Activated CD8-positive, alpha-beta T cell treated with anti-CD3 and anti-CD28 coated beads for 36 hours (primary cell): Measurements from ENCODE around the gene CARM1. TPM values are rescaled to one million over a fixed set of nuclear protein-coding genes. Genes with fewer than 3 reads are reported as not detected.
A peak's percentile ranks its signal among the peaks of the same experiment; 100 is the strongest.
"Not testable (repeated sequence)": the region's sequence is repeated elsewhere in the genome, so short reads cannot be mapped to it uniquely, and the experiment has no call there.

Experiments used
- ATAC-seq: fragments of 200-7000 bp; cut with Tn5 transposase; one replicate; pipeline ENCODE4 v1.10.0; 2021; ENCODE audit warnings: mild to moderate bottlenecking, moderate library complexity
- CTCF ChIA-PET: fragments of 350-600 bp; sonication (Branson Sonifier 250); formaldehyde crosslinking; loops from one replicate; lab custom pipeline; 2021; ENCODE audit warnings: antibody characterized with exemption; lab: Charles Lee
- POLR2A ChIA-PET: fragments of 350-600 bp; sonication (Branson Sonifier 250); formaldehyde crosslinking; loops from one replicate; lab custom pipeline; 2021; ENCODE audit warnings: antibody characterized with exemption; lab: Charles Lee
- DNase-seq: peaks from one replicate; pipeline ENCODE4 v3.0.0-alpha.2; 2020
- H3K27ac Mint-ChIP-seq: one replicate; pipeline ENCODE4 v1.8.0; 2021; ENCODE audit warnings: mild to moderate bottlenecking, mixed read lengths
- H3K27me3 Mint-ChIP-seq: one replicate; pipeline ENCODE4 v1.8.0; 2021; ENCODE audit warnings: mixed read lengths
- H3K36me3 Mint-ChIP-seq: one replicate; pipeline ENCODE4 v1.8.0; 2021; ENCODE audit warnings: low read depth, mixed read lengths
- H3K4me1 Mint-ChIP-seq: one replicate; pipeline ENCODE4 v1.8.0; 2021; ENCODE audit warnings: low read depth, mixed read lengths
- H3K4me3 Mint-ChIP-seq: one replicate; pipeline ENCODE4 v1.8.0; 2021; ENCODE audit warnings: mild to moderate bottlenecking, moderate library complexity, mixed read lengths
- H3K9me3 Mint-ChIP-seq: one replicate; pipeline ENCODE4 v1.8.0; 2021; ENCODE audit warnings: mixed read lengths
- intact Hi-C: fragments of 100-400 bp; cut with micrococcal nuclease; formaldehyde crosslinking; loops from one replicate; pipeline ENCODE4 v1.10.0; 2022
- total RNA-seq, 2 experiments: library from RNA; stranded (reverse); gene quantifications; one replicate each; pipeline ENCODE4 v1.2.3, GENCODE V29; 2021
- TF ChIP-seq, protein P1 (sequence below): fragments of 200-600 bp; IDR thresholded peaks from one replicate; pipeline ENCODE4 v1.8.0; 2022; ENCODE audit warnings: antibody characterized with exemption, mild to moderate bottlenecking

CARM1 gene
- total RNA-seq, 2 experiments from 2014 or later, result 95.1 to 95.4 TPM

DNA sequence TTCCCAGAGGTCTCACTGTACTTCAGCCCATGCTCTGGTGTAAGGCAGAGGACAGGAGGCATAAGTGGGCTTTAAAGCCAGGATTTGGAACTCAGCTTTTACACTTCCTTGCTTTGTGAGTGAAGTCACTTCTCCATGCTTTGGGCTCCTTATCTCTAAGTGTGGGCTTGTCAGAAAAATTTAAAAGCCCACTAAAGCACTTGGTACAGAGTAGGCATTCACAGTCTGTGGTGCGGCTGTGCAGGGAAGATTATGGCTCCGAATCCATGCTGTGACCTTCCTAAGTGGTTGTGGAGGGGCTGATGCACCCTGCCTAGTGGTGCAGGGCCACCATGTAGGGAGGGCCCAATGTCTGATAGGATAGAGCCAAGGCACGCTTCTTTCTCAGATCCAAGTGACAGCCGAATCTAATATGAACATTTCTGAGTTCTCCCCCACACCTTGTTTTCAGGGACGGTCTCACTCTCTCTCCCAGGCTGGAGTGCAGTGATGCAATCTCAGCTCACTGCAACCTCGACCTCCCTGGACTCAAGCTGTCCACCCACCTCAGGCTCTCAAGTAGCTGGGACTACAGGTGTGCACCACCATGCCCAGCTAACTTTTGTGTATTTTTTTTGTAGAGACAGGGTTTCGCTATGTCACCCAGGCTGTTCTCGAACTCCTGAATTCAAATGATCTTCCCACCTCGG lies 64.2 kb downstream of the CARM1 start:
- DNase-seq (no peak), ATAC-seq (no peak)
- ChIA-PET CTCF (interaction anchor here (0.6 to 2.4 kb wide), 21 partner anchors 10 to 269 kb away, joined by 3 to 14 read pairs (median 4); partner anchors contain the start of gene CARM1), POLR2A (interaction anchor here (1.1 kb wide), 1 partner anchor 154 kb away, joined by 3 read pairs; the partner anchor contains the start of gene LDLR)
- Mint-ChIP-seq H3K9me3 (no peaks in the 10 kb centered on the region), H3K4me1 (peaks cover 10% of the 10 kb centered on the region), H3K36me3 (peaks cover 3% of the 10 kb centered on the region), H3K27me3 (no peaks in the 10 kb centered on the region), H3K27ac (no peak overlapping the region), H3K4me3 (no peak overlapping the region)
- intact Hi-C loops, result loop anchor here (10.0 kb wide), 1 partner anchor 79 kb away; no protein-coding TSS in a partner anchor
- TF ChIP-seq, protein P1, sequence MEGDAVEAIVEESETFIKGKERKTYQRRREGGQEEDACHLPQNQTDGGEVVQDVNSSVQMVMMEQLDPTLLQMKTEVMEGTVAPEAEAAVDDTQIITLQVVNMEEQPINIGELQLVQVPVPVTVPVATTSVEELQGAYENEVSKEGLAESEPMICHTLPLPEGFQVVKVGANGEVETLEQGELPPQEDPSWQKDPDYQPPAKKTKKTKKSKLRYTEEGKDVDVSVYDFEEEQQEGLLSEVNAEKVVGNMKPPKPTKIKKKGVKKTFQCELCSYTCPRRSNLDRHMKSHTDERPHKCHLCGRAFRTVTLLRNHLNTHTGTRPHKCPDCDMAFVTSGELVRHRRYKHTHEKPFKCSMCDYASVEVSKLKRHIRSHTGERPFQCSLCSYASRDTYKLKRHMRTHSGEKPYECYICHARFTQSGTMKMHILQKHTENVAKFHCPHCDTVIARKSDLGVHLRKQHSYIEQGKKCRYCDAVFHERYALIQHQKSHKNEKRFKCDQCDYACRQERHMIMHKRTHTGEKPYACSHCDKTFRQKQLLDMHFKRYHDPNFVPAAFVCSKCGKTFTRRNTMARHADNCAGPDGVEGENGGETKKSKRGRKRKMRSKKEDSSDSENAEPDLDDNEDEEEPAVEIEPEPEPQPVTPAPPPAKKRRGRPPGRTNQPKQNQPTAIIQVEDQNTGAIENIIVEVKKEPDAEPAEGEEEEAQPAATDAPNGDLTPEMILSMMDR, result no peak

DNA sequence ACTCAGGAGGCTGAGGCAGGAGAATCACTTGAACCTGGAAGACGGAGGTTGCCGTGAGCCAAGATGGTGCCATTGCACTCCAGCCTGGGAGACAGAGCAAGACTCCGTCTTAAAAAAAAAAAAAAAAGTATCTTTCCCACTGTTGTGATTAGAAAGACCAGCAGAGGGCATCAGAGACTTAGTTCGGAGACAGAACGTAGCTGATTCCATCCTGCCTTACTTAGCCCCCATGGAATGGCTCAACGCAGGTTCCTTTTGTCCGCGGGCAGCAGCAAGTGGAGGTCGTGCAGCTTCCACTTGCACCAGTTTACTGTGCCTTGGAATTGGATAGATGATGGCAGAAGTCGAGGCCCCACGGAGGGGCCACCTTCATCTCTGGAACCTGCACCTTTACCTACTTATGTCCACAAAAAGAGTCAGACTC lies 65.3 kb downstream of the CARM1 start:
- TF ChIP-seq, protein P1, result peak; percentile 69
- H3K4me1 Mint-ChIP-seq, result peaks cover 6% of the 10 kb centered on the region
- ChIA-PET POLR2A (interaction anchor here (0.6 to 1.2 kb wide), 5 partner anchors 27 to 257 kb away, joined by 3 to 5 read pairs (median 3); no protein-coding TSS in a partner anchor), CTCF (interaction anchor here (0.6 to 2.4 kb wide), 30 partner anchors 9 to 196 kb away, joined by 3 to 14 read pairs (median 4); partner anchors contain the start of genes CARM1, LDLR and SMARCA4)
- H3K9me3 Mint-ChIP-seq, result no peaks in the 10 kb centered on the region
- ATAC-seq (peak; percentile 92), DNase-seq (peak; percentile 56)
- intact Hi-C loops, result loop anchor here (10.0 kb wide), 1 partner anchor 78 kb away; no protein-coding TSS in a partner anchor
- no peaks in the 10 kb centered on the region for H3K36me3 Mint-ChIP-seq
- H3K4me3 Mint-ChIP-seq, result no peak overlapping the region
- no peak overlapping the region for H3K27ac Mint-ChIP-seq
- no peaks in the 10 kb centered on the region for H3K27me3 Mint-ChIP-seq

DNA sequence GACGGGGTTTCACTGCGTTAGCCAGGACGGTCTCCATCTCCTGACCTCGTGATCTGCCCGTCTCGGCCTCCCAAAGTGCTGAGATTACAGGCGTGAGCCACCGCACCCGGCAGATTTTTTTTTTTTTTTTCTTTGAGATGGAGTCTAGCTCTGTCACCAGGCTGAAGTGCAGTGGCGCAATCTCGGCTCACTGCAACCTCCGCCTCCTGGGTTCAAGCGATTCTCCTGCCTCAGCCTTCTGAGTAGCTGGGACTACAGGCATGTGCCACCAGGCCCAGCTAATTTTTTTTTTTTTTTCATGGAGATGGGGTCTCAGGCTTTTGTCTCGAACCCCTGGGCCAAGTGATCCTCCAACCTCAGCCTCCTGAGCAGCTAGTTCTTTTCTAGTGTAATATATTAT lies 70.3 kb downstream of the CARM1 start:
- POLR2A ChIA-PET, result interaction anchor here (1.0 to 1.4 kb wide), 3 partner anchors 19 to 147 kb away, joined by 3 to 6 read pairs (median 4); partner anchors contain the start of genes LDLR and SMARCA4
- H3K4me1 Mint-ChIP-seq, ATAC-seq, H3K27me3 Mint-ChIP-seq, H3K4me3 Mint-ChIP-seq, H3K36me3 Mint-ChIP-seq, H3K27ac Mint-ChIP-seq, DNase-seq, H3K9me3 Mint-ChIP-seq: not testable (repeated sequence)
- intact Hi-C loops, result loop anchor here (10.0 kb wide), 1 partner anchor 53 kb away; no protein-coding TSS in a partner anchor
- CTCF ChIA-PET, result interaction anchor here (0.6 to 4.2 kb wide), 29 partner anchors 9 to 202 kb away, joined by 3 to 32 read pairs (median 5); partner anchors contain the start of genes LDLR, SMARCA4, TIMM29 and YIPF2

DNA sequence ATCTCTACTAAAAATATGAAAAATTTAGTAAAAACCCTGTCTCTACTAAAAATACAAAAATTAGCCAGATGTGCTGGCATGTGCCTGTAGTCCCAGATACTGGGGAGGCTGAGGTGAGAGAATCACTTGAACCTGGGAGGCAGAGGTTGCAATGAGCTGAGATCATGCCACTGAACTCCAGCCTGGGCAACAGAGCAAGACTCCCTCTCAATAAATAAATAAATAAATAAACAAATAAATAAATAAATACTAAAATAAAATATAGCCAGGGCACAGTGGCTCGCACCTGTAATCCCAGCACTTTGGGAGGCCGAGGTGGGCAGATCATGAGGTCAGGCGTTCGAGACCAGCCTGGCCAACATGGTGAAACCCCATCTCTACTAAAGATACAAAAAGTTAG lies 72.1 kb downstream of the CARM1 start:
- ATAC-seq, H3K4me1 Mint-ChIP-seq, H3K27me3 Mint-ChIP-seq, POLR2A ChIA-PET, H3K36me3 Mint-ChIP-seq, H3K4me3 Mint-ChIP-seq, H3K27ac Mint-ChIP-seq, H3K9me3 Mint-ChIP-seq, DNase-seq: not testable (repeated sequence)
- intact Hi-C loops, result loop anchor here (10.0 kb wide), 1 partner anchor 51 kb away; no protein-coding TSS in a partner anchor
- CTCF ChIA-PET, result interaction anchor here (1.1 to 4.2 kb wide), 7 partner anchors 16 to 92 kb away, joined by 3 to 25 read pairs (median 8); partner anchors contain the start of gene SMARCA4

DNA sequence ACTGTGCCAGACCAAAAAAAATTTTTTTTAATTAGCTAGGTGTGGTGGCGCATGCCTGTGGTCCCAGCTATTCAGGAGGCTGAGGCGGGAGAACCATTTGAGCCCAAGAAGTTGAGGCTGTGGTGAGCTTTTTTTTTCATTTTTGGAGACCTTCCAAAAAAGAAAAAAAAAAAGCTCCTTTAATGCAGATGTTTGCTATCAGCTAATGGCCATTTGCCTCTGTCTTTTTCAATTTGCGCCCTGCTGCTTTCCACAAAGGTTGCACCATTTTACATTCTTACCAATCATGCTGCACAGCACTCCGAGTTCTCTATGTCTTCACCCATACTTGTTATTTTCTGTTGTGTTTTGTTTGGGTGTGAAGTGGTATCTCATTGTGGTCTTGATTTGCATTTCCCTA lies 73.9 kb downstream of the CARM1 start:
- H3K27me3 Mint-ChIP-seq, result no peaks in the 10 kb centered on the region
- H3K36me3 Mint-ChIP-seq, result no peaks in the 10 kb centered on the region
- no peaks in the 10 kb centered on the region for H3K9me3 Mint-ChIP-seq
- ATAC-seq (no peak), DNase-seq (no peak)
- TF ChIP-seq, protein P1, result no peak
- peaks cover 7% of the 10 kb centered on the region for H3K4me1 Mint-ChIP-seq
- CTCF ChIA-PET, result interaction anchor here (2.1 to 4.2 kb wide), 3 partner anchors 9 to 21 kb away, joined by 7 to 25 read pairs (median 8); partner anchors contain the start of gene SMARCA4
- POLR2A ChIA-PET, result no interaction called here
- no peak overlapping the region for H3K27ac Mint-ChIP-seq
- H3K4me3 Mint-ChIP-seq, result no peak overlapping the region
- intact Hi-C loops, result loop anchor here (10.0 kb wide), 1 partner anchor 50 kb away; no protein-coding TSS in a partner anchor
